Naive thymus-derived CD4-positive, alpha-beta T cell (primary cell): ENCODE measurements around the gene AMBRA1. TPM values are rescaled to one million over a fixed set of nuclear protein-coding genes. Genes with fewer than 3 reads are reported as not detected.
A peak's percentile ranks its signal among the peaks of the same experiment; 100 is the strongest.

Experiments
- ATAC-seq: fragments of 150-1000 bp; cut with Tn5 transposase; 2 replicates; pipeline ENCODE4 v1.10.0; 2021; ENCODE audit warnings: mild to moderate bottlenecking, moderate library complexity
- CTCF ChIA-PET: fragments of 350-600 bp; sonication (Branson Sonifier 250); formaldehyde crosslinking; loops from one replicate; lab custom pipeline; 2021; ENCODE audit warnings: antibody characterized with exemption; lab: Charles Lee
- POLR2A ChIA-PET: fragments of 350-600 bp; sonication (Branson Sonifier 250); formaldehyde crosslinking; loops from one replicate; lab custom pipeline; 2021; ENCODE audit warnings: antibody characterized with exemption, inconsistent platforms; lab: Charles Lee
- DNase-seq, 9 donors: peaks; one replicate each; pipeline versions ENCODE4 v3.0.0 to v3.0.0-alpha.2; 2020 to 2022; ENCODE audit warnings: mixed read lengths in 1 of 9
- H3K27ac ChIP-seq: one replicate; pipeline ENCODE4 v1.7.0; 2013; ENCODE audit warnings: mild to moderate bottlenecking, low read depth, low read length, moderate library complexity
- H3K27me3 ChIP-seq, 2 donors: one replicate each; pipeline ENCODE4 v1.7.0; 2013; ENCODE audit warnings: low read length in 2 of 2, mild to moderate bottlenecking in 2 of 2, moderate library complexity in 2 of 2; ENCODE audit not compliant: control insufficient read depth in 2 of 2, insufficient read depth in 2 of 2
- H3K36me3 ChIP-seq, 3 experiments: 1 replicate in 2 of 3; 2 replicates in 1 of 3; pipeline ENCODE4 v1.7.0; 2013; ENCODE audit warnings: low read length in 3 of 3, mild to moderate bottlenecking in 3 of 3, moderate library complexity in 1 of 3; ENCODE audit not compliant: insufficient read depth in 3 of 3, control insufficient read depth in 2 of 3
- H3K4me1 ChIP-seq, 2 donors: one replicate each; pipeline ENCODE4 v1.7.0; 2013; ENCODE audit warnings: low read length in 2 of 2, mild to moderate bottlenecking in 2 of 2, moderate library complexity in 1 of 2; ENCODE audit not compliant: control insufficient read depth in 2 of 2, insufficient read depth in 2 of 2
- H3K4me3 ChIP-seq: 2 replicates; pipeline ENCODE4 v1.7.0; 2013; ENCODE audit warnings: mild to moderate bottlenecking, low read length
- H3K9me3 ChIP-seq, 3 experiments: 1 replicate in 2 of 3; 2 replicates in 1 of 3; pipeline ENCODE4 v1.7.0; 2013; ENCODE audit warnings: low read length in 3 of 3; ENCODE audit not compliant: control insufficient read depth in 2 of 3
- H3K27ac Mint-ChIP-seq, 9 donors: one replicate each; pipeline ENCODE4 v1.8.0; 2020 to 2022; ENCODE audit warnings: mixed read lengths in 9 of 9, mild to moderate bottlenecking in 8 of 9, moderate library complexity in 5 of 9, inconsistent platforms in 2 of 9
- H3K27me3 Mint-ChIP-seq, 5 donors: one replicate each; pipeline ENCODE4 v1.8.0; 2021 to 2022; ENCODE audit warnings: mixed read lengths in 5 of 5, mild to moderate bottlenecking in 1 of 5
- H3K36me3 Mint-ChIP-seq, 5 donors: one replicate each; pipeline ENCODE4 v1.8.0; 2020 to 2022; ENCODE audit warnings: mixed read lengths in 5 of 5, mild to moderate bottlenecking in 3 of 5, inconsistent platforms in 1 of 5
- H3K4me1 Mint-ChIP-seq, 7 donors: one replicate each; pipeline ENCODE4 v1.8.0; 2020 to 2022; ENCODE audit warnings: mixed read lengths in 7 of 7, mild to moderate bottlenecking in 3 of 7, inconsistent platforms in 1 of 7
- H3K4me3 Mint-ChIP-seq, 10 donors: one replicate each; pipeline ENCODE4 v1.8.0; 2020 to 2022; ENCODE audit warnings: mild to moderate bottlenecking in 10 of 10, mixed read lengths in 10 of 10, moderate library complexity in 6 of 10, inconsistent platforms in 2 of 10
- H3K9me3 Mint-ChIP-seq, 11 donors: one replicate each; pipeline ENCODE4 v1.8.0; 2020 to 2022; ENCODE audit warnings: mixed read lengths in 11 of 11, mild to moderate bottlenecking in 4 of 11, inconsistent platforms in 1 of 11, moderate library complexity in 1 of 11
- intact Hi-C, 2 donors: fragments of 100-400 bp; cut with micrococcal nuclease; formaldehyde crosslinking; loops; one replicate each; pipeline ENCODE4 v1.15.1; 2023
- polyA plus RNA-seq, 2 donors: library from polyadenylated mRNA; unstranded; fragments of 300-500 nt; fragmentation: Illumina TruSeq; gene quantifications; one replicate each; pipeline ENCODE4 v1.2.3, GENCODE V29; 2021
- total RNA-seq, 6 experiments: library from RNA in 5 of 6; stranded (reverse) in 5 of 6; gene quantifications; 1 replicate in 5 of 6; 2 replicates in 1 of 6; pipeline ENCODE4 v1.2.3 and lab custom pipeline; 2021 to 2026

AMBRA1 gene
- 10 to 100 TPM; 38.1 to 48.7 (median 44.6) TPM for total RNA-seq
- polyA plus RNA-seq = 10 to 100 TPM in 1 of 2 donors, 1 to 10 TPM in 1; 8.9 to 24.1 TPM
- total RNA-seq (lab: John Stamatoyannopoulos, UW) = 108 reads per million, percentile 85 among the genes with 10 or more reads in this experiment

GRCh38 chr11:46593550-46594373 lies at the start of gene AMBRA1:
Gene AMBRA1 (minus strand): TSS chr11:46594023. CDS start chr11:46548380, 45,643 bp downstream.
- peak within 1 kb of the TSS; percentile 69 for H3K4me3 ChIP-seq
- peaks cover 0 to 2% (median 0%) of the 10 kb centered on the region in 11 donors for H3K9me3 Mint-ChIP-seq
- CTCF ChIA-PET = interaction anchor here (0.5 to 1.6 kb wide), 4 partner anchors 11 to 211 kb away, joined by 3 to 5 read pairs (median 4); partner anchors contain the start of genes ATG13 and HARBI1

GRCh38 chr11:46643531-46643930 lies 49.7 kb upstream of the AMBRA1 start:
- ATAC-seq (no peak), DNase-seq (no peak)
- Histone ChIP-seq H3K9me3 (no peaks in the 10 kb centered on the region), H3K4me1 (peaks cover 0 to 2% of the 10 kb centered on the region in 2 donors), H3K27ac (no peak overlapping the region), H3K4me3 (no peak overlapping the region), H3K36me3 (peaks cover 3 to 64% (median 13%) of the 10 kb centered on the region in 3 experiments), H3K27me3 (no peaks in the 10 kb centered on the region)
- Mint-ChIP-seq H3K36me3 (peaks cover 10 to 53% (median 28%) of the 10 kb centered on the region in 5 donors), H3K4me3 (no peak overlapping the region), H3K9me3 (peaks cover 0 to 7% (median under 1%) of the 10 kb centered on the region in 11 donors), H3K27ac (peak overlapping the region in 1 of 9 donors; percentile 21), H3K27me3 (no peaks in the 10 kb centered on the region), H3K4me1 (peaks cover 10 to 36% (median 24%) of the 10 kb centered on the region in 7 donors)
- ChIA-PET CTCF (interaction anchor here (1.8 kb wide), 1 partner anchor 27 kb away, joined by 4 read pairs; no protein-coding TSS in a partner anchor), POLR2A (no interaction called here)
- intact Hi-C loops = no loop called here

More at GRCh38 chr11:46593550-46594373, at the start of gene AMBRA1:
- Mint-ChIP-seq H3K27me3 (no peaks in the 10 kb centered on the region), H3K4me1 (peaks cover 23 to 49% (median 41%) of the 10 kb centered on the region in 7 donors), H3K4me3 (peak within 1 kb of the TSS; percentile 90 to 100 (median 97)), H3K36me3 (peaks cover 0 to 9% (median 0%) of the 10 kb centered on the region in 5 donors), H3K27ac (peak within 1 kb of the TSS; percentile 92 to 98 (median 96))
- peak; percentile 97 for ATAC-seq
- Histone ChIP-seq H3K4me1 (peaks cover 19 to 22% of the 10 kb centered on the region in 2 donors), H3K27ac (peak within 1 kb of the TSS; percentile 84), H3K27me3 (no peaks in the 10 kb centered on the region), H3K36me3 (peaks cover 0 to 8% (median 0%) of the 10 kb centered on the region in 3 experiments), H3K9me3 (no peaks in the 10 kb centered on the region)
- peak; percentile 59 to 83 (median 80) for DNase-seq
- POLR2A ChIA-PET = interaction anchor here (0.7 to 2.3 kb wide), 10 partner anchors 18 to 350 kb away, joined by 3 to 21 read pairs (median 4); partner anchors contain the start of genes ATG13, HARBI1 and ZNF408
- intact Hi-C loops = loop anchor here (1.0 to 5.0 kb wide), 7 partner anchors 24 to 675 kb away; partner anchors contain the start of genes ARHGAP1 (in 2 of the 2), ATG13 (in 2 of the 2), HARBI1 (in 2 of the 2) and ARFGAP2 (in 1 of the 2)

GRCh38 chr11:46642627-46643335 lies 49.0 kb upstream of the AMBRA1 start:
- H3K4me1 ChIP-seq = peaks cover 0 to 2% of the 10 kb centered on the region in 2 donors
- no peak overlapping the region for H3K27ac ChIP-seq
- peak overlapping the region in 4 of 9 donors; percentile 2 to 81 (median 46) for H3K27ac Mint-ChIP-seq
- peaks cover 3 to 62% (median 13%) of the 10 kb centered on the region in 3 experiments for H3K36me3 ChIP-seq
- peaks cover 12 to 40% (median 27%) of the 10 kb centered on the region in 7 donors for H3K4me1 Mint-ChIP-seq
- no peaks in the 10 kb centered on the region for H3K9me3 ChIP-seq
- H3K27me3 ChIP-seq = no peaks in the 10 kb centered on the region
- ChIA-PET CTCF (interaction anchor here (1.8 kb wide), 1 partner anchor 28 kb away, joined by 4 read pairs; no protein-coding TSS in a partner anchor), POLR2A (interaction anchor here (0.6 kb wide), 1 partner anchor 49 kb away, joined by 3 read pairs; no protein-coding TSS in a partner anchor)
- H3K4me3 Mint-ChIP-seq = peak overlapping the region in 1 of 10 donors; percentile 17
- peaks cover 0 to 7% (median 2%) of the 10 kb centered on the region in 11 donors for H3K9me3 Mint-ChIP-seq
- ATAC-seq = no peak
- DNase-seq = no peak
- no peaks in the 10 kb centered on the region for H3K27me3 Mint-ChIP-seq
- no peak overlapping the region for H3K4me3 ChIP-seq
- intact Hi-C loops = no loop called here
- H3K36me3 Mint-ChIP-seq = peaks cover 13 to 57% (median 30%) of the 10 kb centered on the region in 5 donors

- Mint-ChIP-seq H3K9me3 (peaks cover 0 to 7% (median 2%) of the 10 kb centered on the region in 11 donors), H3K4me3 (no peak overlapping the region), H3K4me1 (peaks cover 12 to 40% (median 27%) of the 10 kb centered on the region in 7 donors), H3K36me3 (peaks cover 13 to 60% (median 30%) of the 10 kb centered on the region in 5 donors), H3K27ac (no peak overlapping the region), H3K27me3 (no peaks in the 10 kb centered on the region)
- Histone ChIP-seq H3K4me3 (no peak overlapping the region), H3K4me1 (peaks cover 0 to 2% of the 10 kb centered on the region in 2 donors), H3K36me3 (peaks cover 3 to 50% (median 8%) of the 10 kb centered on the region in 3 experiments), H3K27me3 (no peaks in the 10 kb centered on the region), H3K27ac (no peak overlapping the region), H3K9me3 (no peaks in the 10 kb centered on the region)
- ChIA-PET POLR2A (interaction anchor here (0.6 kb wide), 1 partner anchor 44 kb away, joined by 3 read pairs; no protein-coding TSS in a partner anchor), CTCF (interaction anchor here (0.7 kb wide), 1 partner anchor 48 kb away, joined by 4 read pairs; no protein-coding TSS in a partner anchor)
- DNase-seq (no peak), ATAC-seq (no peak)
- intact Hi-C loops = no loop called here
Observed at GRCh38 chr11:46641639-46642038, 47.8 kb upstream of the AMBRA1 start.

- no peak overlapping the region for H3K27ac ChIP-seq
- Mint-ChIP-seq H3K9me3 (peaks cover 0 to 7% (median 2%) of the 10 kb centered on the region in 11 donors), H3K4me3 (peak overlapping the region in 1 of 10 donors; percentile 37), H3K4me1 (peaks cover 12 to 47% (median 33%) of the 10 kb centered on the region in 7 donors), H3K27me3 (no peaks in the 10 kb centered on the region), H3K36me3 (peaks cover 13 to 57% (median 29%) of the 10 kb centered on the region in 5 donors), H3K27ac (no peak overlapping the region)
- ChIA-PET CTCF (interaction anchor here (1.1 kb wide), 1 partner anchor 22 kb away, joined by 3 read pairs; no protein-coding TSS in a partner anchor), POLR2A (interaction anchor here (0.5 kb wide), 1 partner anchor 575 kb away, joined by 5 read pairs; the partner anchor contains the start of gene DDB2)
- intact Hi-C loops = no loop called here
- peaks cover 0 to 2% of the 10 kb centered on the region in 2 donors for H3K4me1 ChIP-seq
- no peak overlapping the region for H3K4me3 ChIP-seq
- H3K36me3 ChIP-seq = peaks cover 0 to 50% (median 3%) of the 10 kb centered on the region in 3 experiments
- DNase-seq = no peak
- no peaks in the 10 kb centered on the region for H3K9me3 ChIP-seq
- ATAC-seq = no peak
- H3K27me3 ChIP-seq = no peaks in the 10 kb centered on the region
Observed at GRCh38 chr11:46640036-46640788, 46.4 kb upstream of the AMBRA1 start.
